Fibroblast of the aortic adventitia (primary cell): Measurements from ENCODE around the gene NCKAP5. TPM values are rescaled to one million over a fixed set of nuclear protein-coding genes. Genes with fewer than 3 reads are reported as not detected.

Source experiments
- DNase-seq: peaks from one replicate; pipeline ENCODE4 v3.0.0-alpha.2; 2010; ENCODE audit warnings: low read depth
- H3K4me3 ChIP-seq: 2 replicates; pipeline ENCODE4 v1.5.1; 2011; ENCODE audit warnings: low read depth, mild to moderate bottlenecking, control low read depth, low read length, moderate library complexity
- total RNA-seq: library from RNA; depleted of rRNA; stranded (reverse); fragments of >200 nt; gene quantifications from 2 replicates; pipeline ENCODE4 v1.2.3, GENCODE V29; 2012; ENCODE audit warnings: low replicate concordance
- TF ChIP-seq, protein P1 (sequence below): IDR thresholded peaks from 2 replicates; pipeline ENCODE4 v1.5.1; 2011; ENCODE audit warnings: mild to moderate bottlenecking, low read length, control low read depth, inconsistent platforms; ENCODE audit not compliant: insufficient read depth

NCKAP5 gene
- total RNA-seq, 1 donor, result 4.4 TPM

DNA sequence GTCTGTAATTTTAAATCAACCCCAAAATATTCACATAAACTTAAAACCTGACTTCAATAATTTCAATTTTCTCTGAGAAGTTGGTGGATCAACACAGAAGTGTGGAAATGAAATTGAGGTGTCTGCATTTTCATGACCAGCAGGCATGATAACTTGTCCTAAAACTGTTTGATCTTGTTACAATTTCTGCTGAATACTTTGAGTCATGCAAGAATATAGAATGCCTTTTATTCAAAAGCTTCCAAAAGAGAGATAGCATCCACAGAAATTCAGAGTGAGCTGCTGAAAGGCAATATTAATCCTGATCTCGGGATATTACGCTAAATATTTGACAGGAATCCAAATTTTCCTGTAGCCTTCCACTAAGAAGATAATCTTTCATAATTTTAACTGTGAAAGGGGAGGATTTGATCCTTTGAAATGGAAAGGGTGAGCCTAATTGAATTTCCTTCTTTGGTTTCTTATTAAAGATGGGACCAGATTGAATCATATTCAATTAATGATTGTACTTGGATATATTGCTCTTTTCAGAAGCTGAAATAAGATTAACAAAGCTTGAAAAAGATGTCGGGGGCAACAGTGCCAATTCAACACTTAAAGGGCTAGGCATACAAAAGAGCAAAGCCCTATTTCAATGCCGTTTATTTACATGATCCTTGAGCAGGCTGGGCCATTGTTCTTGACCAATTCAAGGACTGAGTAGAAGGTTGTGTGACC, 129.3 kb downstream of the NCKAP5 start:
- TF ChIP-seq, protein P1, sequence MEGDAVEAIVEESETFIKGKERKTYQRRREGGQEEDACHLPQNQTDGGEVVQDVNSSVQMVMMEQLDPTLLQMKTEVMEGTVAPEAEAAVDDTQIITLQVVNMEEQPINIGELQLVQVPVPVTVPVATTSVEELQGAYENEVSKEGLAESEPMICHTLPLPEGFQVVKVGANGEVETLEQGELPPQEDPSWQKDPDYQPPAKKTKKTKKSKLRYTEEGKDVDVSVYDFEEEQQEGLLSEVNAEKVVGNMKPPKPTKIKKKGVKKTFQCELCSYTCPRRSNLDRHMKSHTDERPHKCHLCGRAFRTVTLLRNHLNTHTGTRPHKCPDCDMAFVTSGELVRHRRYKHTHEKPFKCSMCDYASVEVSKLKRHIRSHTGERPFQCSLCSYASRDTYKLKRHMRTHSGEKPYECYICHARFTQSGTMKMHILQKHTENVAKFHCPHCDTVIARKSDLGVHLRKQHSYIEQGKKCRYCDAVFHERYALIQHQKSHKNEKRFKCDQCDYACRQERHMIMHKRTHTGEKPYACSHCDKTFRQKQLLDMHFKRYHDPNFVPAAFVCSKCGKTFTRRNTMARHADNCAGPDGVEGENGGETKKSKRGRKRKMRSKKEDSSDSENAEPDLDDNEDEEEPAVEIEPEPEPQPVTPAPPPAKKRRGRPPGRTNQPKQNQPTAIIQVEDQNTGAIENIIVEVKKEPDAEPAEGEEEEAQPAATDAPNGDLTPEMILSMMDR, result no peak
- no peak for DNase-seq
- no peak overlapping the region for H3K4me3 ChIP-seq

DNA sequence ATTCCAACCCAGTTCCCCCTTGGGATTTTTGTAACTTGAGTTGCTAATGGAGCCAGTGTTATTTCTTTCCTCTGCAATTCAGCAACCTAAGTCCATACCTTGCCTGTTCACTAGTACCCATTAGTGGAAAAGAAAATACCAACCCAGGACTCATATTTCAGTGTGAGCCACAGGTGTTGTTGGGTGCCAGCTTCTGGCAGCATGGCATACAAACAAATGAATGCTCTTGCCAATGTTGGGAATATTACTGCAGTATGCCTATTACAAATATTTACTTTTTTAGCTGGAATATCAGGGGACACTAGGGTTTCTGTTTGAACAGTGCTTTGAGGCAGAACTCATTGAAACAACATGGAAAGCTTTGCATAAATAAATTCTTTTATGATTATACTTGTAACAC, 130.2 kb downstream of the NCKAP5 start:
- no peak overlapping the region for H3K4me3 ChIP-seq
- TF ChIP-seq, protein P1, result no peak
- no peak for DNase-seq

DNA sequence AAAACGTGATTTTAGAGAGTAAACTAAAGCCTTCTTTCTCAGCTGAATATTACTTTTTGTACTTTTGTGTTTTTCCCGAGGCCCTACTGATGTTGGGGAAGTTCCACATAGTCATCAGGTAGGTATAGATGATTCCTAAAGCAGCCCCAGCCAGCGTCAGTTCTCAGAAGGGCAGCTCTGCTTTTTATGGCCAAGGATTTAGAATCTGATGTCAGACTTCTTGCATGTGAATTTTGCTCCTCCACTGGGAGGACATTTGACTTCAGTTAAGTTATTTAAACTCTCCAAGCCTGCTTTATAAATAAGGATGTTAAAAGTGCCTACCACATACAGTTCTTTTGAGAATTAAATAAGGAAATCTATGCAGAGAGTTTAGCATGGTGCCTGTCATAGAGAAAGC, 130.8 kb downstream of the NCKAP5 start:
- TF ChIP-seq, protein P1, result no peak
- DNase-seq, result peak; percentile 30
- no peak overlapping the region for H3K4me3 ChIP-seq

DNA sequence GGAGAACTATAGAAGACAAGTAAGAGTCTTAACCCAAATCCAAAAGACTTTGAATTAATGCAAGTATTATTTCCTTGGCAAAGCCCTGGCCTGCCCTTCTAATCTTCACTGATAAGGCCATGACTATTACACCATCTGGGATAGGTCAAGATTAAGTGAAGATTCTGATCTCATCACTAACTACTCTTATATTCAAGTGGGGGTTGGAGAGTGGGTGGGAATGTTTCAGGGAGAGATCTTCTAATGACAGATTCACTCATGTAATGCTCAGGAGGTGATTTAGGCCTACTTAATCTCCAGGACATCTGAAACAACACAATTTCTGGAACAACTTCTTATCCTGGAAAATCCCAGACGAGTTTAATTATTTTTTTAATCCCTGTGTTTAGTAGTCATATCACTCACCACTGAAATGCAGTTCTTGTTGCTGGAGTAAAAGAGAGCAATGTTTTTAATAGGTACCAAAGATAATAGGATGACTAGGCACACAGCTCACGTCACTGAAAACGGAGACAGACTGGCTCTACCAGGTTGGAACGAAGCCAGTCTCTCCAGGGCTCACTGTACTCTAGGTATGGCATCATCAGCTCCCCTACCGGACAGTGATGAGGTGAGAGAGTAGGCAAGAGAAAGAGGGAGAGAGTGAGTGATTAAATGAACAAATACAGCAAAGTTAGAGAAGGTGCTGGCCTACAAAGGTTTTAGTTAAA, 133.1 kb downstream of the NCKAP5 start:
- peak; percentile 93 for DNase-seq
- no peak overlapping the region for H3K4me3 ChIP-seq
- TF ChIP-seq, protein P1, result peak; percentile 38

DNA sequence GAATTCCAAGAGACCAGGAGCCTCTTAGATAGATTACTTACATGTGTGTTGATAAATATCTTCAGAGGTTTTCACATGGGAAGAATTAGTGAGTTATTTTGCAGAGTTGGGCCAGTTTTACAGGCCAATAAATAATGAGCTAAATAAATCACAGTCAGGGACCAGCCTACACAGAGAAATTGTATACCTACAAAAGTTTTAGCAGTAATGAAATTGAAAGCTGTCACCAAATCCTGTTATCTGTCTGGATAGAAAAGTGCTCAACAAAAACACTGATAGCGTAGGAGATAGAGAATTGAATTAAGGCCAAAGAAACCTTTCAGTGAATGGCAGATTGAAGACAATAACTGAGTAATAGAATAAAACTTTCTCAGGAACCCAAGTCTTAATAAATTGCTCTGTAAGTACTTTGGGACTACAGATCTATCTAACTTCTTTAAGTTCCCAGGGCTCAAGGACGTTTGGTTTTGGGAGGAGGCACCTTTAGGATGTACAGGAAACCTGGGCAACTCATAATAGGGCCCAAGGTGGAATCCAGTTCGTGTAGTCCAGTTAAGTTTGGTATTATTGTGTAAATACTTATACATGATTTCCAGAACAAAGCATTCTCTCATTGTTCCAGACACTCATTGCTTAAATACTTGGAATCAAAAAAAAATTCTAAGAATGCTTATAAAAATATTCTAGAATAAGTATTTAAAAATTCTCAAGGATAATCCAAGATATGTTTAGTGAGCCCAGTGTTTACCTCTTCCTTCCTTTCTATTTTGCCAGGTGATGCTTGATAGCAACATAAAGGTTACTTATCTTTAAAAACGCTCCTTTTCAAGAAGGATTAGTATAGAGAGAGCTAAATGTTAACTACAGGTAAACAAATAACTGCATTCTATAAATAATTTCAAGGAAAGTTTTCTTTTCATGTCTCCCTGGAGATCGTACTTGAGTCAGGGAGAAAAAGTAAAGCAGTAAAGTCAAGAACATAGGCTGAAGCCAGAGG, 134.5 kb downstream of the NCKAP5 start:
- TF ChIP-seq, protein P1, result no peak
- peak; percentile 72 for DNase-seq
- no peak overlapping the region for H3K4me3 ChIP-seq

DNA sequence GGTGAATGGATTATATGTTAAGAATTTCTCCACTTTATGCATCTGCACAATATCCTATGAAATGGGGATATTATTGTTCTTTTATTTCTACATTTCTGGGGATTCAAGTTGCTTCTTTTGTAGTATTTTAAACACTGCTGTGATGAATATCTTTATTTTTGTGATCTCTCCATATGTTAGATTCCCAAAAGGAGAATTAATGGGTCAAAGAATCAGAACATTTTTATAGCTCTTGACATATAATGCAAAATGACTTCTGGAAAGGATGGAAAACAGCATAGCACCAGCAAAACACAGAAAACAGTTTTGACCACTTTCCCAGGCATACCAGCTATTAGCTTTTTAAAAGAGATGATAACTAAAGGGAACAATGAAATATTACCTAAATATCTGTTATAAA, 135.5 kb downstream of the NCKAP5 start:
- no peak overlapping the region for H3K4me3 ChIP-seq
- TF ChIP-seq, protein P1, result no peak
- no peak for DNase-seq
